Stimulated activated CD4-positive, alpha-beta T cell treated with anti-CD3 and anti-CD28 coated beads, Interleukin-4, amount 100 ng/mL, for 1 hour (primary cell): ENCODE data around the gene TOR1A.

ENCODE experiments used
- DNase-seq: peaks from one replicate; pipeline ENCODE4 v3.0.0-alpha.2; 2020

The TOR1A gene, protein sequence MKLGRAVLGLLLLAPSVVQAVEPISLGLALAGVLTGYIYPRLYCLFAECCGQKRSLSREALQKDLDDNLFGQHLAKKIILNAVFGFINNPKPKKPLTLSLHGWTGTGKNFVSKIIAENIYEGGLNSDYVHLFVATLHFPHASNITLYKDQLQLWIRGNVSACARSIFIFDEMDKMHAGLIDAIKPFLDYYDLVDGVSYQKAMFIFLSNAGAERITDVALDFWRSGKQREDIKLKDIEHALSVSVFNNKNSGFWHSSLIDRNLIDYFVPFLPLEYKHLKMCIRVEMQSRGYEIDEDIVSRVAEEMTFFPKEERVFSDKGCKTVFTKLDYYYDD

DNA sequence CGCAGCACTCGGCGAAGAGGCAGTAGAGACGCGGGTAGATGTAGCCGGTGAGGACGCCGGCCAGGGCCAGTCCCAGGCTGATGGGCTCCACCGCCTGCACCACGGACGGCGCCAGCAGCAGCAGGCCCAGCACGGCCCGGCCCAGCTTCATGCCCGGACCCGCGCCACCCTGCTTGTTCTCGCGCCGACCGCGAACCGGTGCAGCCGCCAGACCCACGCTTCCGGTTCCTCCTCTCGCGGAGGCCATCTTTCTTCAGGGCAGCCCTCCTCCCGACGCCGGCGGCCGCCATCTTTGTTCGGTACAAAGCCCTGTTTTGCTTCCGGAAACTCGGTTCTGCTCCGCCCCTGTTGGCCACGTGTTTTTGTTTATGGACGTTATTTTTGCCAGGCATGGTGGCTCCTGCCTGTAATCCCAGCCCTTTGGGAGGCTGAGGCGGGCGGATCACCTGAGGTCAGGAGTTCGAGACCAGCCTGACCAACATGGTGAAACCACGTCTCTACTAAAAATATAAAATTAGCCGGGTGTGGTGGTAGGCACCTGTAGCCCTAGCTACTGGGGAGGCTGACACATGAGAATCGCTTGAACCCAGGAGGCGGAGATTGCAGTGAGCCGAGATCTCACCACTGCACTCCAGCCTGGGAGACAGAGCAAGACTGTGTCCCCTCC is at the start of gene TOR1A:
TOR1A (minus strand) TSS at position 202 of the 667 bp plus-strand sequence; CDS start at position 151, 51 bp downstream.
- DNase-seq, result peak; percentile 92

- DNase-seq, result no peak
Measured at GRCh38 chr9:129871046-129871445, 47.1 kb upstream of the TOR1A start.

GRCh38 chr9:129869585-129870501 is 45.9 kb upstream of the TOR1A start:
- no peak for DNase-seq

GRCh38 chr9:129868872-129869486 is 45.0 kb upstream of the TOR1A start:
- peak; percentile 80 for DNase-seq

DNA sequence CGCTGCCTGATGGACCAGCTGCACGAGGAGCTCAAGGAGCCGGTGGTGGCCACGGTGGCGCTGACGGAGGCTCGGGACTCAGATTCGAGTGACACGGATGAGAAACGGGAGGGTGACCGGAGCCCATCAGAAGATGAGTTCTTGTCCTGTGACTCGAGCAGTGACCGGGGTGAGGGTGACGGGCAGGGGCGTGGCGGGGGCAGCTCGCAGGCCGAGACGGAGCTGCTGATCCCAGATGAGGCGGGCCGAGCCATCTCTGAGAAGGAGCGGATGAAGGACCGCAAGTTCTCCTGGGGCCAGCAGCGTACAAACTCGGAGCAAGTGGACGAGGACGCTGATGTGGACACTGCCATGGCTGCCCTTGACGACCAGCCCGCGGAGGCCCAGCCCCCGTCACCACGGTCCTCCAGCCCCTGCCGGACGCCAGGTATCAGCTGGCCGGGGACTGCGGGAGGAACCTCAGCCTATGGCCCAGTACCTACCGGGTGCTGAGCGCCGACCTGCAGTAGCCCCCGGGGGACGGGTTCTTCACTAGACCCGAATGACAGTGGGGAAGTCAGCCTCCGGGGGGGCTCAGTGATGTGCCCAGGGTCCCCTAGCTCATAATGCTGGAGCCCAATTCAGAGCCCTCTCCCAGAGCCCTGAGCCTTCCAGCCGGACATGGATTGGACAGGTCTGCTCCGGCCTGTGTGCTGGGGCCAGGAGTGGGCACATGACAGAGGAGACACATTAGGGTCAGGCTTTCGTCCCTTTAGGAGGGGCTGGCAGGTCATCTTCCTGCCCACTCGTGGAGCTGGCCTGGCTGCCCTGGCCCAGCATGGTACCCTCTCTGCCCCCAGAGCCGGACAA is 44.3 kb upstream of the TOR1A start:
- no peak for DNase-seq

DNA sequence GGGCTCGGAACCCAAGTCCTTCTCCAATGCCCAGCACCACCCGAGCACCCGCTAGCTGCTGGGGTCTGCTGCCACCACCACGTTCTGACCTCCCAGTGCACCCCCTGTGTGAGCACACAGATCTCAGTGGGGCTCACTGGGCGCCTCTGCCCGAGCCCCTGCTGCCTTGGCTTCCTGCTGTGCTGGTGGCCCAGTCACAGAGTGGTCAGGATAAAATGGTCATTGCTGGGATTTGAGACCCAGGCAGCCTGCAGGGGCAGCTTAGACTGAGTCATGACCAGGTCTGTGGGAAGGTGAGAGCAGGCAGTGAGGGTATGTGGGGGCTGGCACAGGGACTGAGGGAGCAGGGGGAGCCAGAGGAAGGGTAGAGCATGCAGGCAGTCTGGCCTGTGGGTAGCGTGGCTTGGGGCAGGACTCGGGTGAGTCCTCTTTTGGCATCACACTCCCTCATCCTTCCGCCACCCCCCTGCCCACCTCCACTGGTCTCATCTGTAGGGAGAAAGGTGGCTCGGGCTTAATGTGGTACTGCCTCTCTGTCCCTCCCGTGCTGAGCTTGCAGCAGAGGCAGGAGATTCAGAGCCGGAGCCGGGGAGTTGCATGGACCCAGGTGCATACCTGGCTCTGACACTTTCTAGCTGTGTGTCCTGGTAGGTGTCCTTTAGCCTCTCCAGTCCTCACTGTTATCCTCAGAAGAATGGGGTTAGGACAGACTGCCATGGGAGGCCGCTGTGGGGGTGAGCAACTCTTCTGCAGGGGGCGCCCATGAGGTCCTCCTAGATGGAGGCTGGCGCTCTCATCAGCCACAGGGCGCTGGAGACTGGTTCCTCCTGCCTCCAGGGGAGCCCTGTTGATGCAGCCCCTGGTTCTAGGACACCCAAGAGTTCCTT is 43.4 kb upstream of the TOR1A start:
- DNase-seq, result no peak

DNA sequence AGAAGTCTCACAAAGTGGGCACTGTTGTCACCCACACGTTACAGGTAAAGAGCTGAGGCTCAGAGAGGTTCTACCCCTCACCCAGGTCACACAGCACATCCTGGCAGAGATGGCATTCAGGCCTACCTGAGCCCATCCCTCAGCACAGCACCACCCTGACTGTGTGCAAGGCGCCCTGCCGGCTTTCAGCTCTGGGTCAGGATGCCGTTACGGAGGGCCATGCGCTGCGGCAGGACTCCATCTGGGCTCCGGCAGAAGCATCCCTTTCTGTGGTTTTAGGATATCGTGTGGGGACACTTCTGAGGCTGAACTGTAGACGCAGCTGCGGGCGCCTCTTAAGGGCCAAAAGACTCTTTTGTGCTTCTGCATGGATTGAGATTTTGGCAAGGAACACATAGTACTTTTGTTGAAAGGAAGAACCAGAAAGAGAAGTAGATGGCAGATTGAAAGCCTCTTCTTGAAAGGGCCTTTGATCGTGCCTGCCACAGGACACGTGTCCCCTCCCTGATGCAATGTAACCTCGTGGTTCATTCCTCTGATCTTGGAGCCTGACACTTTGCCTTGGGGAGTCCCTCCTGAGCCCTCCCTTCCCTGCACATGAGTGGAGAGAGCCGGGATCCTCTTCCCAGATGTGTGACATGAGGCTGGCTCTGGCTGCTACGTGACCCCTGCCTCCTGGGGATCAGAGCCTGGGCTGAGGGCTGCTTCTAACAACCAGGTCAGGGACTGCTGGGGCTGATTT is 42.6 kb upstream of the TOR1A start:
- no peak for DNase-seq

DNA sequence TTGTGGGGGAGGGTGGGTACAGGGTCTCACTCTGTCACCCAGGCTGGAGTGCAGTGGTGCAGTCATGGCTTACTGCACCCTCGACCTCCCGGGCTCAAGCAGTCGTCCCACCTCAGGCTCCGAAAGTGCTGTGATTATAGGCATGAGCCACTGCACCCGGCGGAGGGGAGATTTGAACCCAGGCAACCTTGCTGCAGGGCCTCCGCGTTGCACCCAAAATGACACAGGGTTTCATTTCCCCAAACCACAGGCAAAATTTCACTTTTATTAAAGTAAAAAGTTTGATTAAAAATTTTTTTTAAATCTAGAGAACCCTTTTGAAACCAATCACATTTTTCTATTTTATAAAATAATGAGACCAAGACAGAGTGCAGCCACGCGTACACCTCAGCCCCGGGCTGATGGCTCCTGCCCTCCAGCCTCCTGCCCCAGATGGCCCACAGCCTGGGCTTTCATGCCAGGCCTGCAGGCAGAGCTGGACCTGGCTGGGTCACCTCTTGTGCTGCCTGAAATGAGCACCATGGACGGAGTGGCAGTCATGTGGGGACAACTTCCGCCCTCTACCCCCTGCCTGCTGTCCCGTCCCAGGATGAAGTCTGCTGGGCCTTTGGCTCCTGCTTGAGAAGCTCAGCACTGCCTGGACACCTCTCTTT is 41.9 kb upstream of the TOR1A start:
- no peak for DNase-seq

- DNase-seq, result no peak
Measured at GRCh38 chr9:129864991-129865647, 41.2 kb upstream of the TOR1A start.

- peak; percentile 58 for DNase-seq
Measured at GRCh38 chr9:129863059-129863690, 39.2 kb upstream of the TOR1A start.

- DNase-seq, result no peak
Measured at GRCh38 chr9:129861447-129861827, 37.5 kb upstream of the TOR1A start.

DNA sequence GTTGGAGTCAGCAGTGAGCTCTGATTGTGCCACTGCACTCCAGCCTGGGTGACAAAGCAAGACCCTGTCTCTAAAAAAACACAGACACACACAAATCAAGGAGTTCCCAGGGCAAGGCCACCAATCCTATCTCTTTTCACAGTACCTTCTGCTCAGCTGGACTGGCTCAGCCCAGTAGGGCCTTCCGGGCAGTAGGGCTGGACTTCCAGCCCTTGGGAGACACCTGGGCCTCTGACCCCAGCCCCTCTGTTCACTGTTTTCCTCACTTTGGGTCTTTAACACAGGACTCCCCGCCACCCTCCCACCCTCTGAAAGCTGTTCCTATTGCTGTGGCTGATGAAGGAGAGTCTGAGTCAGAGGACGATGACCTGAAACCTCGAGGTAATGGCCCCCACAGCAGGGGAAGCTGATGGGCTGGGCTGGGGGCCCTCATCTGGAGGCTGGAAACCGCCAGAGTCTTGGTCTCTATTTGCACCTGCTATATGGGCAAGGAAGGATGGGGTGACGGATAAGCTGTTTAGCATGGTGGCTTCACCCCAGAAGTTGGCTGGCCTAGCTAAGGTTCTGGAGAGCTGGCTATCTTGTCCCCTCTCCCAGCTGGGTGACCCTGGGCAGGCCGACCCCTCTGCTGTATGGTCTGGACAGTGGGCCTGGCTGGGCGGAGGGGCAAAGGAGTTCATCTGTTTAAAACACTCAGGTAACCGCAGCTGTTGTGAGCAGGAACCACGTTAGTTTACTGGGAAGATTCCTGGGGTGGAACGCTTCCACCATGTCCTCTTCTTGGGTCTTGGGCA is 36.9 kb upstream of the TOR1A start:
- peak; percentile 26 for DNase-seq

DNA sequence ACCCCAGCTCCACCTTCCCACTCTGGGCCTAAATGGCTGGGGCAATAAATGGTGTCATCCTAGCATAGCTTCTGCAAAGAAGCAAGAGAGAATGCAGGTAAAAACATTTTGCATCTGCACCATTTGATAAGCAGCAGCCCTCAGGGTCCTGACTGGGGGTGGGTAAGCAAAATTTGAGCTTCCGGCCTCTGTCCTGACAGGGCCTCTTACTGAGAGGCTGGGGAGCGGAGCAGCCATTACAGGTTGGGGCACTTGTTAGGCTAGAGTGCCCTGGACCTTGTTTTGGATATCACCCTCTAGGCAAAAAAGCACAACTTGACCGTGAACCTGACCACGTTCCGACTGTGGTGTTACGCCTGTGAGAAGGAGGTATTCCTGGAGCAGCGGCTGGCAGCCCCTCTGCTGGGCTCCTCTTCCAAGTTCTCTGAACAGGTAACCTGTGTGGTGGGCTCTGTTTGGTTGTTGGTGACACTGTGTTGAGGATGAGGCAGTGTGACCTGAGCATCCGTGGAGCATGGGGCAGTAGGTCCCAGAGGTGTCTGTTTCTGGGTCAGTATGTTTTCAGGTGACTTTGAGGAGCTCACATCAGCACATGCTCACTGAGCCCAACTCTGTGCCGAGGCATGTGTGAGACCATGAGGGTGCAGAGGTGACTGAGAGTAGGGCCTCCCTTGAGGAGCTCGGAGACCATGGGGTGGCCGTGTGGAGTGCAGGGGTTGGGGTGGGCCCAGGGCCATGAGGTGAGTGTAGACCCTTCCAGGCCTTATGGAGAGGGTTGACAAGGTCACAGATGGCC is 34.4 kb upstream of the TOR1A start:
- no peak for DNase-seq

GRCh38 chr9:129857207-129857606 is 33.3 kb upstream of the TOR1A start:
- no peak for DNase-seq

DNA sequence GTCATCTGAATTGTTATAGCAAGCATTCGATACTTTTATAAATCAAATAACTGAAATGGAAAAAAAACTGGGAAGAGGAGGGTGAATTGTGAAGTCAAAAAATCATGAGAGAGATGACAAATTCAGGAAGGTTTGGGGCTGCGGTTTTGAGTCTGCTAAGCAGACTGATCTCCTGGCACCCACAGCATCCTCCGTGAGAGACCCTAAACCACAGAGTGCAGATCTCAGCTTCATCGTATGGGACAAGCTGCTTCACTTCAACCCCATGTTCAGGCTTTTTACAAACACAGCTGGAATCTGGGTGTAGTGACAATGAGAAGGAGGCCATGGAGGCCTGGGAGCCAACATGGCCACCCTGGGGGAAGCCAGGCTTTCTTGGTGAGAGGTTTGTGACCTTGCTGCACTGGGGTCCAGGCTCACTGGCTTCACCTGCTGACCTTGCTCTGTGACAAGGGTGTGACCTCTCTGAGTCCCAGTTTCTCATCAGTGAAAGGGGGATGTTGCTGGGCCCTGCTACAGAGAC is 30.7 kb upstream of the TOR1A start:
- DNase-seq, result no peak

DNA sequence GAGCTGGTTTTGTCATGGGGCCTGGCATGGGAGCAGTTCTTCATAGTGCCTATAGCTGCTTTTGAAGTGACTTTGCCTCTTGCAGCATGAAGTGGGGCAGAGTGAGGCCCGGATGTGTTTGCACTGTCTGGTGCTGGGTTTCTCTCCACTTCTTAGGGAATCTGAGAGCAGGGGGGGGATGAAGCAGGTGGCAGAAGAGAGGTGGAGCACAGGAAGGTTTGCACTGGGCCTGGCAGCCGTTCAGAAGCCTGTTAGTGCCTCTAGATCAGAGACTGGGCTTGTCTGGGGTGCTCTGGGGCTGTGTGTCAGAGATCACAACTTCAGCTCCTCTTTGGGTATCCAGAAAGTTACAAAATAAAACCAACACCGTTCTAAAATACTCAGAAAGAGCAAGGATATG is 29.7 kb upstream of the TOR1A start:
- no peak for DNase-seq

DNA sequence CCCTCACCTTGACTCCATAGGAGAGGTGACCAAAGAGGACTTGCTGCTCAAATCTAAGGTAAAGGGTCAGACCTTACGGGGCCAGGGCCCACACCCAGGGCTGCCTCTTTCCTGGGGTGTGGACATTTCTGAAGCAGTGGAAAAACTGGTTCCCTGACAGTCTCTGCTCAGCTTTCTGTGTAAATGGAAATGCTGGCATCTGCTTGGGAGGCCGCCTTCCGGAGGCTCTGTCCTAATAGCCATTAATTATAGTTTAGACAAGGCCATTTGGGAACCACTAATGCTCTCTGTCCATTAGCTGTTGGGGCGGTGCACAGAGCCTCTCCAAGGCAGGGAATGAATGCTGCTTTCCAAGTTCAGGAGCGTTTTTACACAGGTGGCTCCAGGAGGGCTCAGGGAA is 28.6 kb upstream of the TOR1A start:
- DNase-seq, result no peak
